ENCODE measurements around the gene KANSL1L.

DNA sequence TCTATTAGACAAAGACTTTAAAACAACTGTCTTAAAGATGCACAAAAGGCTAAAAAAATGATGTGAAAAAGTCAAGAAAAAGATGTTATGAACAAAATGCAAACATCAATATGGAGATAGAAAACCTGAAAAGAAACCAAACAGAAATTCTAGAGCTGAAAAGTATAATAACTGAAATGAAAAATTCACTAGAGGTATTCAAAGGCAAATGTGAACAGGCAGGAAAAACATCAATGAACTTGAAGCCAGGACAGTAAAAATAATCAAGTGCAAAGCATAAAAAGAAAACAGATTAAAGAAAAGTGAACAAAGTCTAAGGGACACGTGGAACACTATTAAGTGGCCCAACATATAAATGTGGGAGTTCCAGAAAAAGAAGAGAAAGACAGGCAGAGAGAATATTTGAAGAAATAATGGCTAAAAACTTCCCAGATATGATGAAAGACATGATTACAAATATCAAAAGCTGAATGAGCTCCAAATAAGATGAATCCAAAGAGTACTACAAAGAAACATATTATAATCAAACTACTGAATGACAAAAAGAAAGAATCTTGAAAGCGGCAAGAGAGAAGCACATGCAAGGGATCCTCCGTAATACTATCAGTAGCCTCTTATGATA is 57.5 kb downstream of the KANSL1L start:
- TF ChIP-seq POLR2A (IDR thresholded peaks at IDR 0.05; ENCODE audit: low read depth, low read length), result no peak
- TF ChIP-seq, protein P1, sequence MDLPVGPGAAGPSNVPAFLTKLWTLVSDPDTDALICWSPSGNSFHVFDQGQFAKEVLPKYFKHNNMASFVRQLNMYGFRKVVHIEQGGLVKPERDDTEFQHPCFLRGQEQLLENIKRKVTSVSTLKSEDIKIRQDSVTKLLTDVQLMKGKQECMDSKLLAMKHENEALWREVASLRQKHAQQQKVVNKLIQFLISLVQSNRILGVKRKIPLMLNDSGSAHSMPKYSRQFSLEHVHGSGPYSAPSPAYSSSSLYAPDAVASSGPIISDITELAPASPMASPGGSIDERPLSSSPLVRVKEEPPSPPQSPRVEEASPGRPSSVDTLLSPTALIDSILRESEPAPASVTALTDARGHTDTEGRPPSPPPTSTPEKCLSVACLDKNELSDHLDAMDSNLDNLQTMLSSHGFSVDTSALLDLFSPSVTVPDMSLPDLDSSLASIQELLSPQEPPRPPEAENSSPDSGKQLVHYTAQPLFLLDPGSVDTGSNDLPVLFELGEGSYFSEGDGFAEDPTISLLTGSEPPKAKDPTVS (IDR thresholded peaks at IDR 0.05; ENCODE audit: low read depth, low read length), result no peak
- TF ChIP-seq, protein P2, sequence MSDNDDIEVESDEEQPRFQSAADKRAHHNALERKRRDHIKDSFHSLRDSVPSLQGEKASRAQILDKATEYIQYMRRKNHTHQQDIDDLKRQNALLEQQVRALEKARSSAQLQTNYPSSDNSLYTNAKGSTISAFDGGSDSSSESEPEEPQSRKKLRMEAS (IDR thresholded peaks at IDR 0.05; ENCODE audit: low read depth, low read length), result no peak
- no peak for TF ChIP-seq TAF1 (IDR thresholded peaks at IDR 0.05; ENCODE audit: borderline replicate concordance, low read depth, low read length)
- TF ChIP-seq POLR2AphosphoS2 (IDR thresholded peaks at IDR 0.05; ENCODE audit: low read depth, low read length), result no peak
- TF ChIP-seq, protein P3, sequence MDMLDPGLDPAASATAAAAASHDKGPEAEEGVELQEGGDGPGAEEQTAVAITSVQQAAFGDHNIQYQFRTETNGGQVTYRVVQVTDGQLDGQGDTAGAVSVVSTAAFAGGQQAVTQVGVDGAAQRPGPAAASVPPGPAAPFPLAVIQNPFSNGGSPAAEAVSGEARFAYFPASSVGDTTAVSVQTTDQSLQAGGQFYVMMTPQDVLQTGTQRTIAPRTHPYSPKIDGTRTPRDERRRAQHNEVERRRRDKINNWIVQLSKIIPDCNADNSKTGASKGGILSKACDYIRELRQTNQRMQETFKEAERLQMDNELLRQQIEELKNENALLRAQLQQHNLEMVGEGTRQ (IDR thresholded peaks at IDR 0.05; ENCODE audit: borderline replicate concordance, low read depth, low read length), result no peak
- no peak for TF ChIP-seq CEBPB (IDR thresholded peaks at IDR 0.05; ENCODE audit: borderline replicate concordance in 1 of 2, low read depth in 2 of 2, low read length in 2 of 2)
- no peak for TF ChIP-seq EZH2 (IDR thresholded peaks at IDR 0.05; ENCODE audit: borderline replicate concordance, control insufficient read depth, low read depth, low read length)
